ENCODE results near the gene AFF4.

AFF4 gene

DNA sequence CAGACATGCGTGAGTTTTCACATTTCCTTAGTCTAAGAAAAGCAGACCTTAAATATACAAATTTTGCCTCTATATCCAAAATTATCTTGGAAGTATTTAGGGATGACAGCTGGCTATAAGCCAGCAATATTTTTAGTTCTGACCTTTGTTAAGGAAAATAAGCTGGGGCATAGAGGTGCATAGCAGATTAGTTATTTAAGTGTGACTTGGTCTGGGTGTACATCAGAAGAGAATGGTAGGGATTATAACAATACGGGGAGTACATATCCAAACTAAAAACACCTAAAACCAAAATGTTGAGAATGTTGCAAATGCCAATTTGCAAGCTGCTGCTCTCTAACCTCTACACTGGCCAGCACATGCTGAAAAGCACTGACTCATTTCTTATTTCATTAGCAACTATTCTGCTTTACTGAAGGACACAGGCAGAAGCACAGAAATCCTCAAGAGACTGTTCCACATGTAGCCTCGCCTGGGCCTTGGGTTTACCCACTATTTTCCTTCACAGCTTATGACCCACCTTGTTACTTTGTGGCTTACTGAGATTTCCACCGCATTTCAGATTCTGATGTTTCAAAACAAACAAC, 67.6 kb downstream of the AFF4 start:
- TF ChIP-seq, protein P1, sequence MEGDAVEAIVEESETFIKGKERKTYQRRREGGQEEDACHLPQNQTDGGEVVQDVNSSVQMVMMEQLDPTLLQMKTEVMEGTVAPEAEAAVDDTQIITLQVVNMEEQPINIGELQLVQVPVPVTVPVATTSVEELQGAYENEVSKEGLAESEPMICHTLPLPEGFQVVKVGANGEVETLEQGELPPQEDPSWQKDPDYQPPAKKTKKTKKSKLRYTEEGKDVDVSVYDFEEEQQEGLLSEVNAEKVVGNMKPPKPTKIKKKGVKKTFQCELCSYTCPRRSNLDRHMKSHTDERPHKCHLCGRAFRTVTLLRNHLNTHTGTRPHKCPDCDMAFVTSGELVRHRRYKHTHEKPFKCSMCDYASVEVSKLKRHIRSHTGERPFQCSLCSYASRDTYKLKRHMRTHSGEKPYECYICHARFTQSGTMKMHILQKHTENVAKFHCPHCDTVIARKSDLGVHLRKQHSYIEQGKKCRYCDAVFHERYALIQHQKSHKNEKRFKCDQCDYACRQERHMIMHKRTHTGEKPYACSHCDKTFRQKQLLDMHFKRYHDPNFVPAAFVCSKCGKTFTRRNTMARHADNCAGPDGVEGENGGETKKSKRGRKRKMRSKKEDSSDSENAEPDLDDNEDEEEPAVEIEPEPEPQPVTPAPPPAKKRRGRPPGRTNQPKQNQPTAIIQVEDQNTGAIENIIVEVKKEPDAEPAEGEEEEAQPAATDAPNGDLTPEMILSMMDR (IDR thresholded peaks at IDR 0.05; ENCODE audit: poor library complexity, severe bottlenecking), result no peak
- Histone ChIP-seq H3K36me3 (ENCODE audit: low read depth) (peaks cover 100% of the 10 kb centered on the region), H3K27ac (ENCODE audit: poor library complexity, severe bottlenecking) (no peak overlapping the region), H3K9me3 (ENCODE audit: severe bottlenecking) (no peaks in the 10 kb centered on the region), H3K4me3 (ENCODE audit: severe bottlenecking) (no peak overlapping the region), H3K27me3 (ENCODE audit: insufficient read depth, poor library complexity, severe bottlenecking) (peaks cover 2% of the 10 kb centered on the region), H3K4me1 (ENCODE audit: insufficient read depth, poor library complexity, severe bottlenecking) (no peaks in the 10 kb centered on the region)
- DNase-seq (ENCODE audit: low spot score) (no peak), ATAC-seq (ENCODE audit: low read depth) (no peak)

DNA sequence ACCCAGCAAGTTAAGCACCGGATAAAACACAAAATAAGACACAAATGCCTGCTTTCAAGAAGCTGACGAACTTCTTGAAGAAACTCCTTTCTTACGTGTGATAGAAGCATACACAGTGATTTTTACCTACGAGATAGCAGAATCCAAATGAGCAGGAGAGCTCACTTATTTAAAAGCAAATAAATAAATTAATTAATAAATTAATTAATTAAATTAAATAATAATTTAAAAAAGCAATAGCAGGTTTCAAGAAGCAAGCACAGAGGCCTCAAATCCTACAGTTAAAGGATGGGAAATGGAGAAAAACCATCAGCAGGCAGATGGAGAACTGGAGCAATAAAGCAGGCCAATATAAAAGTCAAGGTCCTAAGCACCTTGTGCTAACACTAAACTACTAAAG, 72.6 kb downstream of the AFF4 start:
- Histone ChIP-seq H3K4me1 (ENCODE audit: insufficient read depth, poor library complexity, severe bottlenecking) (no peaks in the 10 kb centered on the region), H3K4me3 (ENCODE audit: severe bottlenecking) (no peak overlapping the region), H3K27me3 (ENCODE audit: insufficient read depth, poor library complexity, severe bottlenecking) (no peaks in the 10 kb centered on the region), H3K36me3 (ENCODE audit: low read depth) (peaks cover 98% of the 10 kb centered on the region), H3K27ac (ENCODE audit: poor library complexity, severe bottlenecking) (no peak overlapping the region), H3K9me3 (ENCODE audit: severe bottlenecking) (no peaks in the 10 kb centered on the region)
- DNase-seq (ENCODE audit: low spot score) (no peak), ATAC-seq (ENCODE audit: low read depth) (no peak)
- TF ChIP-seq, protein P1 (IDR thresholded peaks at IDR 0.05; ENCODE audit: poor library complexity, severe bottlenecking), result no peak

DNA sequence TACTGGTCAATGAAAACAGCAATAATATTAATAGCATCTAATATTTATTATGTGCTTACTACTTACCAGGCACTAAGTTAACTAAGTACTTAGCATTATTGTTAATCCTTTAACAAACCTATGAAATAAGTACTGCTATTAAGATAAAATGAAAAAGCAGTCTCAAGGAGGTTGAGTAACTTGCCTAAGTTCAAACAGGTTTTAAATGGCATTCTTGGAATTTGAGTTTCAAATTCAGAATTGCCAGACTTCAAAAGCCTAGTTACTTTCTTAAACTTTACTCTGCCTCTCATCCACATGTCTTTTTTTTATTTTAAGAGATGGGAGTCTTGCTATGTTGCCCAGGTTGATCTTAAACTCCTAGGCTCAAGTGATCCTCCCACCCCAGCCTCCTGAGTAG, 73.9 kb downstream of the AFF4 start:
- Histone ChIP-seq H3K27me3 (ENCODE audit: insufficient read depth, poor library complexity, severe bottlenecking) (no peaks in the 10 kb centered on the region), H3K27ac (ENCODE audit: poor library complexity, severe bottlenecking) (no peak overlapping the region), H3K4me1 (ENCODE audit: insufficient read depth, poor library complexity, severe bottlenecking) (no peaks in the 10 kb centered on the region), H3K36me3 (ENCODE audit: low read depth) (peaks cover 94% of the 10 kb centered on the region), H3K9me3 (ENCODE audit: severe bottlenecking) (no peaks in the 10 kb centered on the region), H3K4me3 (ENCODE audit: severe bottlenecking) (no peak overlapping the region)
- DNase-seq (ENCODE audit: low spot score) (no peak), ATAC-seq (ENCODE audit: low read depth) (no peak)
- TF ChIP-seq, protein P1 (IDR thresholded peaks at IDR 0.05; ENCODE audit: poor library complexity, severe bottlenecking), result no peak

DNA sequence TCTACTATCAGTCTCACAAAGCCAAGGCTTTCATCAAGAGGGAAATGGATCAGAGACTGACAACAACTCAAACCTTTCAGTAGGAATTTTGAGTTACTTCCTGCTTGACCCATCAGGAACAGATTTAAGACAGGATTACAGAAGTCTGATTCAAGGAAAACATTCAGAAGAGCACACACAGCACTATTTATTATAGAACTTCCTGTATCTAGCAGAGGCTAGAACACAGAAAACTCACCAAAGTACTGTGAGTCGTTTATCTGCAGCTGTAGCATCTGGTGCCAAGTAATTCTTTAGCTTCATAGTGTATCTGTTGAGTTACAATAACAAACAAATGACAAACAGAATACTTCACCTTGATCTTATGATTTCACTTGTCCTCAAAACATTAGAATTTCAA, 76.2 kb downstream of the AFF4 start:
- TF ChIP-seq, protein P1 (IDR thresholded peaks at IDR 0.05; ENCODE audit: poor library complexity, severe bottlenecking), result no peak
- DNase-seq (ENCODE audit: low spot score) (no peak), ATAC-seq (ENCODE audit: low read depth) (no peak)
- H3K27ac ChIP-seq (ENCODE audit: poor library complexity, severe bottlenecking), result no peak overlapping the region
- H3K27me3 ChIP-seq (ENCODE audit: insufficient read depth, poor library complexity, severe bottlenecking), result no peaks in the 10 kb centered on the region
- peaks cover 94% of the 10 kb centered on the region for H3K36me3 ChIP-seq (ENCODE audit: low read depth)
- H3K4me3 ChIP-seq (ENCODE audit: severe bottlenecking), result no peak overlapping the region
- no peaks in the 10 kb centered on the region for H3K4me1 ChIP-seq (ENCODE audit: insufficient read depth, poor library complexity, severe bottlenecking)
- no peaks in the 10 kb centered on the region for H3K9me3 ChIP-seq (ENCODE audit: severe bottlenecking)

DNA sequence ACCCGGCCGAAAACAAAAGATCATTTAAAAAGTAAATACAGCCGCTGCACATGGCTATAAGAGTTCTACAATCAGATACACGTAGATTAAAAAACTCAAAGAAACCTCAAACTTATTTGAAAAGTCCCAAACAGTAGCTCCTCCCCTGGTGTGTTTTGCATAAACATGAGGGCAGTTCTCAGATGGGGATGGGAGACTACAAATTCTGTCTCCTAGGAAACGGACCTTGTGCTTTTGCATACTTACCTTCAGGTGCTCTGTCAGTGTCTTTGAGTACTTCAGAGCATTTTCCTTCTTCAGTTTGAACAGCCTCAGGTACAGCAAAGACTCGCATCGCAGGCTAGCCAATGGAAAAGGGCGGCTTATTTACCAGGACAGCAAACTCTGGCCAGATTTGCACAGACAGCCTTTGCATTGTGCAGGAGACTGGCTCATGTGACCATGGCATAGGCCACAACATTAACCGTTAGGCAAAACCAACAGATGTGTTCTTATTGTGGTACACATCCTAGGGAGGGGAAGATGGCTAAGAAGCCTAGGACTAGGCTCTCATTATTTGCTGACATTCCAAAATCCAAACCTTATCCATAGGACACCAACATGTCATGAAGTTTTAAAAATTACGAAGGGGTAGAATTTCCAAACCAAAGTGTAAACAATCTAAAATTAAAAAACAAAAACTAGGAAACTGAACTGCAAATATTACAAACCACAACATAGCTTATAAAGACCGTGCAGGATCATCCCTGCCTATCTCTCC, 77.2 kb downstream of the AFF4 start:
- Histone ChIP-seq H3K4me3 (ENCODE audit: severe bottlenecking) (no peak overlapping the region), H3K27ac (ENCODE audit: poor library complexity, severe bottlenecking) (no peak overlapping the region), H3K9me3 (ENCODE audit: severe bottlenecking) (no peaks in the 10 kb centered on the region), H3K36me3 (ENCODE audit: low read depth) (peaks cover 94% of the 10 kb centered on the region), H3K4me1 (ENCODE audit: insufficient read depth, poor library complexity, severe bottlenecking) (no peaks in the 10 kb centered on the region), H3K27me3 (ENCODE audit: insufficient read depth, poor library complexity, severe bottlenecking) (no peaks in the 10 kb centered on the region)
- no peak for ATAC-seq (ENCODE audit: low read depth)
- TF ChIP-seq, protein P1 (IDR thresholded peaks at IDR 0.05; ENCODE audit: poor library complexity, severe bottlenecking), result no peak
- DNase-seq (ENCODE audit: low spot score), result no peak
